ENCODE measurements around the gene PNPO.
A peak's percentile ranks its signal among the peaks of the same experiment; 100 is the strongest.

PNPO gene

DNA sequence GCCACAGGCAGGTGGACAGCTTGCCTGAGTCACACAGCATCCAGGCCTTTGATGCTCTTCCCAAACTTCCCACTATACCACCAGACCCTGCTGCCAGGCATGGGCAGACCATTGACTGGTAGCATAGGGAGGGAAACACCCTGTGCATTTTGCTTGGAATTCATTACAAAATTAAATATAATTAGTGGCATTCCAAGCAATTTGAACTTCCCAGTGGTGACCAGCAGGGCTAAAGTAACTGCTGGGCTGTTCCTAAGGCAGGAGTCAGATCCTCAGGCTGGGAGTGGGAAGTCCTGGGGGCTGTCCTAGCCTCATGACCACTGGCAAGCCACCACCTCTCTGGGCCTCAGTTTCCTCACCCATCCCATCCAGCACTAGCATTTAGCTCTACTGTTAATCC lies 12.5 kb downstream of the PNPO start:
- in situ Hi-C loops (cut with HindIII; ENCODE audit: low sequenced_read_pairs) = loop anchor here (5.0 kb wide), 1 partner anchor 43 kb away; no protein-coding TSS in a partner anchor
- no peak for DNase-seq (ENCODE audit: low read depth)
- no peak overlapping the region for H3K4me3 ChIP-seq (ENCODE audit: low read depth, low read length)
- TF ChIP-seq, protein P1, sequence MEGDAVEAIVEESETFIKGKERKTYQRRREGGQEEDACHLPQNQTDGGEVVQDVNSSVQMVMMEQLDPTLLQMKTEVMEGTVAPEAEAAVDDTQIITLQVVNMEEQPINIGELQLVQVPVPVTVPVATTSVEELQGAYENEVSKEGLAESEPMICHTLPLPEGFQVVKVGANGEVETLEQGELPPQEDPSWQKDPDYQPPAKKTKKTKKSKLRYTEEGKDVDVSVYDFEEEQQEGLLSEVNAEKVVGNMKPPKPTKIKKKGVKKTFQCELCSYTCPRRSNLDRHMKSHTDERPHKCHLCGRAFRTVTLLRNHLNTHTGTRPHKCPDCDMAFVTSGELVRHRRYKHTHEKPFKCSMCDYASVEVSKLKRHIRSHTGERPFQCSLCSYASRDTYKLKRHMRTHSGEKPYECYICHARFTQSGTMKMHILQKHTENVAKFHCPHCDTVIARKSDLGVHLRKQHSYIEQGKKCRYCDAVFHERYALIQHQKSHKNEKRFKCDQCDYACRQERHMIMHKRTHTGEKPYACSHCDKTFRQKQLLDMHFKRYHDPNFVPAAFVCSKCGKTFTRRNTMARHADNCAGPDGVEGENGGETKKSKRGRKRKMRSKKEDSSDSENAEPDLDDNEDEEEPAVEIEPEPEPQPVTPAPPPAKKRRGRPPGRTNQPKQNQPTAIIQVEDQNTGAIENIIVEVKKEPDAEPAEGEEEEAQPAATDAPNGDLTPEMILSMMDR (IDR thresholded peaks at IDR 0.05; ENCODE audit: low read depth, low read length, missing control alignments) = peak; percentile 25

DNA sequence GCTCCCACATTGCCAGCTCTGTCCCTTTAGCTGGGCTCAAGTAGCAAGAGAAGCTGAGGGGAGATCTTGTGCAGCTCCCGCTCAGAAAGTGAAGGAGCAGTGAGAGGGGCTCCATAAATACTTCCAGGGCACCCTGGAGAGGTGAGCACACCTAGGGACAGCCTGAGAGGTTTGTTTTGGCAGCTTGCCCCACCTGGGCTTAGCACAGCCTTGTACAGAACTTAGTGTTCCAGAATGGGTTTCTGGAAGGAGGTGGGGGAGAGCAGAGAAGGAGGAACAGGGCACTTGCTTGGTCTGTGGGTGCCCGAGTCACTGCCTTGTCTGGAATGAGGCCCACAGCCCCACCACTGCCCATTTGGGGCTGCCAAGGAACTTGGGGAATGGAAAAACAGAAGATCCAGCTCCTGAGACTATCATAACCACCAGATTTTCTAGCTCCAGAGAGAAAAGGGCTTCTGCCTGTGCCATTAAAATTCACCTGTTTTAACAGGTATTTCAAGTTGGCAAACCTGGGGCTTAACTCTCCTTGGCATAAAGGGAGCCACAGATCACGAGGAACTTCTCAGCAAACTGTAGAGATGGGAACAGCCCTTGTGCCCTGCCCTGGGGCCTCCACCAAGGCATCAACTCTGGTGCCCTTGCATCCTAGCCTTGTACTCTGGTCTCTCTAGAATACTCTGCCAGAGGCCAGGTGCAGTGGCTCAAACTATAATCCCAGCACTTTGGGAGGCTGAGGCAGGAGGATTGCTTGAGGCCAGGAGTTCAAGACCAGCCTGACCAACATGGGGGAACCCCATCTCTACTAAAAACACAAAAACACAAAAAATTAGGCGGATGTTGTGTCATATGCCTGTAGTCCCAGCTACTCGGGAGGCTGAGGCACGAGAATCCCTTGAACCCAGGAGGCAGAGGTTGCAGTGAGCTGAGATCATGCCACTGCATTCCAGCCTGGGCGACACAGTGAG lies 14.4 kb downstream of the PNPO start:
- in situ Hi-C loops (cut with HindIII; ENCODE audit: low sequenced_read_pairs) = no loop called here
- no peak overlapping the region for H3K4me3 ChIP-seq (ENCODE audit: low read depth, low read length)
- TF ChIP-seq, protein P1 (IDR thresholded peaks at IDR 0.05; ENCODE audit: low read depth, low read length, missing control alignments) = no peak
- no peak for DNase-seq (ENCODE audit: low read depth)

DNA sequence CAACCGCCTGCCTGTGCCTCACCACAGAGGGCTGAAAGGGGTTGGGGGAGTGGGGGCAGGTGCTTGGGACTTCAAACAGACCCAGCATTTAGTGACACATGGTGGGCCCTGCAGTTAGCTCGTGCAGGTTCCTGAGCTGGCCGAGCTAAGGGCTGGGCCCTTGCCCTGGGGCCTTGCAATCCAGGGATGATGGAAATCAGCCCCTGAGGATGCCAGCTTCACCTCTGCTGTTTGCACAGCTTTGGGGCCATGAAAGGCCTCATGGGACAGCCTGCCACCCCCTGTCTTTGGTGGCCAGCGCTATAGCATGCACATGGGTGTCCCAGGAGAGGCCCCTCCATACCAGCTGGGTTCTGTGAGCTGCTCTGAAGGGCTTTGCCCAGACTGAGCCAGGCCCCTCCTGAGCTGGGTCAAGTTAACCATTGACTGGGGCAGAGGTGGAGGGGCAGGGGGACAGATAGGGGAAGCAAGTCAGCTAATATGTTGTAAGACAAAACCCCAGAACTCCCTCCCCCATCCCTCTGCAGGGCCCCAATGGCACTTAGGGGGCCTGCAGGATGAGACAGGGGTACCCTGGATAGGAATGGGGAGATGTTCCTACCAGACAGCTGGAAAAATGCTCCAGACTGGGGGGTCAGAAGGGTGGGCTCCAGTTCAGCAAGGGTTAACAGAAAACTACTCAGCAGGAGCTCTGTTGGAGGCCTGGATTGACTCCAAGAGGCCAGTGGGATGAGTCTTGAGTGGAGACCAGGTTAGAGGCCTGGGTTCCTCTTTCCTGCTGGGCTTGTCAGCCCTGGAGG lies 15.6 kb downstream of the PNPO start:
- in situ Hi-C loops (cut with HindIII; ENCODE audit: low sequenced_read_pairs) = no loop called here
- TF ChIP-seq, protein P1 (IDR thresholded peaks at IDR 0.05; ENCODE audit: low read depth, low read length, missing control alignments) = no peak
- no peak for DNase-seq (ENCODE audit: low read depth)
- no peak overlapping the region for H3K4me3 ChIP-seq (ENCODE audit: low read depth, low read length)

DNA sequence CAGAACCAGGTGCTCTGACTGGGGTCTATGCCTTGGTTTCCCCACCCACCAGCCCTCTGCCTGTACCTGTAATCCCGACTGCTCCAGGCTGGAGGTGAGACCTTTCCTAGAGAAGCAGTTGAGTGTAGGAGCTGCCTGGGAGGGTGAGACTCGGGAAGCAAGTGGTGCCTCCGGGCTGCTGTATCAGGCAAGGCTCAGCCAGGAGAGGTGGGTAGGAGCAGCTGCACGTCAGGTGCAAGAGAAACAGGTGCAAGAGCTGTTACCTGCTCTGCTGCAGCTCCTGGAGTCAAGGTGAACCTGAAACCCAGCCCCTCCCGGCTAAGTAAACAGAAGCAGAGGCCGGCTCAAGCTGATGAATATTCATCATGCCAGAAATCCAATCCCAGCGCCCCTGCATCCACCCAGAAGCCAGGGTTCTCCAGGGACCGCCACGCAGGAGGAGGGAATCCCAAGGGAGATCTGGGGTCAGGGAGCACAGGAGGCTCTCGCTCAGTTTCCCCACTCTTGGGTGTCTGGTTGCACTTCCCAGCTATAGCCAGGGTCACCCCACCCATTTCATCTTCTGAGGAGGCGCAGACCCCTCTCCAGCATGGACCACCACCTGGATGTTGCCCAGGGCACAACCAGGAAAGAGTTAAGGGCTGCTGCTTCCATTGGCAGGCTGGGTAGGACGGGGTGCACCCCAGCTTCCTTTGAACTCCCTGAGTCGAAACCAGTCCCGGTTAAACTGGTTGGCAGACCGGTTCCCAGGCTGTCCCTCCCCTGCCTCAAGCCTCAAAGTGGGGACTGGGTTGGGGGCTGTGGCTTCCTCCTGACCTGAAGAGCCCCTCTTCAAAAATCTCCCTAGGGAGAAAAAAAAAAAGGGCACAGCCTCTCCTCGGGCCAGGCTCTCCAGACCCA lies 16.5 kb downstream of the PNPO start, which contains the start of gene PRR15L:
TSS of gene PRR15L (minus strand) at position 293 of the 900 bp plus-strand sequence. CDS start 4,649 bp downstream, outside the sequence.
- in situ Hi-C loops (cut with HindIII; ENCODE audit: low sequenced_read_pairs) = no loop called here
- TF ChIP-seq, protein P1 (IDR thresholded peaks at IDR 0.05; ENCODE audit: low read depth, low read length, missing control alignments) = no peak
- no peak for DNase-seq (ENCODE audit: low read depth)
- H3K4me3 ChIP-seq (ENCODE audit: low read depth, low read length) = no peak within 1 kb of the TSS

DNA sequence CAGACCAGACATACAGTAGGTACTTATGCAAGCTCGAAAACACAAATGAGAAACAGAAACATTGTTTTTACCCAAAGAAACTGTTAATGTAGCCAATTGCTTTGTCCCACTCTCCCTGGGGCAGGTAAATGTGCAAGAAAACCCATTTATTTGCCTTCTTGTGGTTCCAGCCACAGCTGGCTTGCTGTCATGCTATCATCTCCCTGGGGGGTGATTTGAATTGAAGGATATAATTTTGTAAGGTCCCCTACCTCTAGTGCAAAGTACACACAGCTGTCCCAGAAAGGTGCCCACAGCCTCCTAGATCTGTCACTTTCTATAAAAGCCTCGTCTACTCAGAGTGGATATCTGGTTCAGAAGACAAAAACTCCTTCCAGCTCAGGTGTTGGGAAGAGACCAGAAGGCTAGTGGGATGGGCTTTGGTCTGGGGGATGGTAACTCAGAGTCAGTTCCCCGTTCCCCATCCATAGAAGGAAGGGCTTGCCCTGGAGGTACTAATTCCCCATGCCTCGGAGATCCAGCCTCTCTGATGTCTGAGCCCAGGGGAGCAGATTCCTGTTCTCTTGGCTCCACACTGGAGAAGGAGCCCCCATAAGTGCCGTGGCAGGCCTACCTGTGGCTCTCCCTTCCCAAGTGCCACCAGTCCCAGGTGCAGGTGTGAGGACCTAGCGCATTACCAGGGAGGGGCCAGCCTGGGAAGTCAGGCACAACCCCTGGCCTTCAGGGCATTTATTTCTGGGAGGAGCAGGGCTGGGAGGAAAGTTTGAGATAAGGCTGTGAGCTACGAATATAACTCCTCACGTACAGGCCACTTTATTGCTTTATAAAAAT lies 18.7 kb downstream of the PNPO start:
- TF ChIP-seq, protein P1 (IDR thresholded peaks at IDR 0.05; ENCODE audit: low read depth, low read length, missing control alignments) = no peak
- no peak for DNase-seq (ENCODE audit: low read depth)
- in situ Hi-C loops (cut with HindIII; ENCODE audit: low sequenced_read_pairs) = no loop called here
- H3K4me3 ChIP-seq (ENCODE audit: low read depth, low read length) = no peak overlapping the region

Data from astrocyte of the cerebellum (primary cell).